K562 (cell line): ENCODE results near the gene AFAP1. TPM values are rescaled to one million over a fixed set of nuclear protein-coding genes. Genes with fewer than 3 reads are reported as not detected.

ENCODE experiments used
- ATAC-seq: fragments of 200-7000 bp; cut with Tn5 transposase; 3 replicates; pipeline ENCODE4 v1.9.1; 2020; ENCODE audit warnings: moderate library complexity
- BruUV-seq: library from RNA; stranded (reverse); fragments of 400-500 nt; replicated peaks from 2 replicates; lab custom pipeline; 2021; lab: Mats Ljungman, UMichigan
- CTCF ChIA-PET: fragments of 300-600 bp; formaldehyde crosslinking; extraction: SDS; loops from one replicate; lab custom pipeline; 2021; ENCODE audit warnings: low intra/inter-chr PET ratio; lab: Yijun Ruan, JAX
- POLR2A ChIA-PET: fragments of 300-600, 350-650 bp; sonication (Branson Sonifier 250); formaldehyde crosslinking; extraction: SDS; loops from one replicate; lab custom pipeline; 2021; ENCODE audit warnings: antibody characterized with exemption, inconsistent platforms; lab: Yijun Ruan, JAX
- DNase-seq, 4 experiments: peaks; one replicate each; pipeline versions ENCODE4 v3.0.0 to v3.0.0-alpha.2; 2011 to 2018; ENCODE audit warnings: low spot score in 3 of 4, mixed read lengths in 3 of 4; ENCODE audit errors: extremely low read depth in 1 of 4
- FAIRE-seq: peaks from 2 replicates; lab custom pipeline; 2011; peaks lifted over from hg19 to GRCh38; lab: Jason Lieb, UNC
- H2AFZ ChIP-seq: 2 replicates; pipeline ENCODE4 v1.6.0; 2011; ENCODE audit warnings: low read depth, low read length, control low read depth, inconsistent platforms
- H3K27ac ChIP-seq: fragments of 200-600 bp; 3 replicates; pipeline ENCODE4 v1.8.0; 2011; ENCODE audit warnings: low read depth, mild to moderate bottlenecking, control low read depth, inconsistent platforms, low read length, moderate library complexity, mixed read lengths; ENCODE audit errors: extremely low read depth
- H3K27me3 ChIP-seq, 2 experiments: fragments of 300-600 bp in 1 of 2; 2 replicates in 1 of 2; 3 replicates in 1 of 2; pipeline versions ENCODE4 v1.6.0 to v1.8.0; 2011; ENCODE audit warnings: inconsistent platforms in 2 of 2, low read length in 2 of 2, mild to moderate bottlenecking in 1 of 2, mixed read lengths in 1 of 2, moderate library complexity in 1 of 2; ENCODE audit not compliant: control insufficient read depth in 2 of 2, insufficient read depth in 2 of 2
- H3K36me3 ChIP-seq: fragments of 300-600 bp; 3 replicates; pipeline ENCODE4 v1.8.0; 2011; ENCODE audit warnings: mild to moderate bottlenecking, low read length, inconsistent platforms; ENCODE audit not compliant: control insufficient read depth, insufficient read depth
- H3K4me1 ChIP-seq, 2 experiments: fragments of 200-600 bp in 1 of 2; replicated peaks in 1 of 2; 2 replicates in 1 of 2; 3 replicates in 1 of 2; pipeline versions ENCODE4 v1.5.1 to v1.8.0; 2011; ENCODE audit warnings: inconsistent platforms in 2 of 2, low read length in 2 of 2, mild to moderate bottlenecking in 1 of 2, mixed read lengths in 1 of 2, moderate library complexity in 1 of 2; ENCODE audit not compliant: control insufficient read depth in 2 of 2, insufficient read depth in 2 of 2
- H3K4me2 ChIP-seq: 2 replicates; pipeline ENCODE4 v1.6.1; 2011; ENCODE audit warnings: low read length, control low read depth, inconsistent platforms, mixed read lengths; ENCODE audit not compliant: insufficient read depth
- H3K4me3 ChIP-seq: fragments of 200-600 bp; sonication (generic), shearing (Covaris generic); 2 replicates; pipeline ENCODE4 v1.5.1; 2016; ENCODE audit warnings: control low read depth, inconsistent platforms
- H3K79me2 ChIP-seq: fragments of 200-600 bp; 3 replicates; pipeline ENCODE4 v1.8.0; 2011; ENCODE audit warnings: low read length, inconsistent platforms; ENCODE audit not compliant: control insufficient read depth, insufficient read depth
- H3K9ac ChIP-seq, 2 experiments: 2 replicates each; pipeline versions ENCODE4 v1.6.0 to v1.6.1; 2011; ENCODE audit warnings: low read depth in 2 of 2, low read length in 2 of 2, control low read depth in 1 of 2, inconsistent platforms in 1 of 2, mild to moderate bottlenecking in 1 of 2, mixed read lengths in 1 of 2; ENCODE audit not compliant: insufficient read depth in 1 of 2
- H3K9me1 ChIP-seq: one replicate; pipeline ENCODE4 v1.6.0; 2011; ENCODE audit warnings: inconsistent platforms, mild to moderate bottlenecking, low read length, moderate library complexity; ENCODE audit not compliant: control insufficient read depth, insufficient read depth
- H3K9me3 ChIP-seq: replicated peaks from 2 replicates; pipeline ENCODE4 v1.5.1; 2011; ENCODE audit warnings: low read depth, low read length, inconsistent platforms; ENCODE audit not compliant: control insufficient read depth, insufficient read depth
- H4K20me1 ChIP-seq: replicated peaks from 2 replicates; pipeline ENCODE4 v1.6.1; 2011; ENCODE audit warnings: low read length, inconsistent platforms, mixed read lengths; ENCODE audit not compliant: control insufficient read depth, insufficient read depth
- CEBPB ChIP-seq: fragments of 450-650 bp; IDR thresholded peaks from 2 replicates; pipeline ENCODE4 v1.6.1; 2016; ENCODE audit warnings: missing genetic modification characterization, missing compliant biosample characterization
- CHD2 ChIP-seq: IDR thresholded peaks from 2 replicates; pipeline ENCODE4 v1.6.1; 2011; ENCODE audit warnings: low read depth, low read length
- ERF ChIP-seq: fragments of 450-650 bp; formaldehyde crosslinking; IDR thresholded peaks from 2 replicates; pipeline ENCODE4 v1.4.0; 2020; ENCODE audit warnings: mild to moderate bottlenecking, mixed read lengths
- GABPB2 ChIP-seq: fragments of 250-450 bp; sonication (Bioruptor Pico); conservative IDR thresholded peaks from 2 replicates; pipeline ENCODE4 v1.5.1; 2021; ENCODE audit warnings: mild to moderate bottlenecking
- NELFE ChIP-seq: IDR thresholded peaks from 2 replicates; pipeline ENCODE4 v1.6.1; 2011; ENCODE audit warnings: mild to moderate bottlenecking; ENCODE audit not compliant: insufficient read depth, insufficient read length
- NFIX ChIP-seq: fragments of 250-450 bp; sonication (Bioruptor Pico); IDR thresholded peaks from 2 replicates; pipeline ENCODE4 v1.4.0; 2020; ENCODE audit warnings: low read depth, mild to moderate bottlenecking, moderate library complexity
- PCBP1 ChIP-seq: fragments of 200-400 bp; formaldehyde crosslinking; IDR thresholded peaks from 2 replicates; pipeline ENCODE4 v1.6.1; 2018; ENCODE audit warnings: mild to moderate bottlenecking, low read depth, low read length; ENCODE audit not compliant: poor library complexity, severe bottlenecking
- POLR2G ChIP-seq: fragments of 200-400 bp; formaldehyde crosslinking; IDR thresholded peaks from 2 replicates; pipeline ENCODE4 v1.6.1; 2017; ENCODE audit warnings: low read depth, mild to moderate bottlenecking, antibody characterized with exemption, low read length, moderate library complexity
- RAD21 ChIP-seq, 2 experiments: fragments of 250-450 bp in 1 of 2; fragments of 450-650 bp in 1 of 2; sonication (Bioruptor Pico) in 1 of 2; formaldehyde crosslinking in 1 of 2; IDR thresholded peaks in 1 of 2; conservative IDR thresholded peaks in 1 of 2; 2 replicates each; pipeline versions ENCODE4 v1.4.0 to v1.8.0; 2020 to 2022; ENCODE audit warnings: mild to moderate bottlenecking in 2 of 2, moderate library complexity in 1 of 2
- RB1 ChIP-seq: fragments of 450-650 bp; IDR thresholded peaks from 2 replicates; pipeline ENCODE4 v1.6.1; 2017; ENCODE audit warnings: low read depth, mild to moderate bottlenecking
- SIX5 ChIP-seq, 2 experiments: IDR thresholded peaks; 2 replicates each; pipeline ENCODE4 v1.6.1; 2011; ENCODE audit warnings: low read length in 2 of 2, borderline replicate concordance in 1 of 2, low read depth in 1 of 2, mild to moderate bottlenecking in 1 of 2, moderate library complexity in 1 of 2; ENCODE audit not compliant: insufficient read depth in 1 of 2
- TAF1 ChIP-seq: IDR thresholded peaks from 2 replicates; pipeline ENCODE4 v1.6.1; 2011; ENCODE audit warnings: mild to moderate bottlenecking, low read length, moderate library complexity; ENCODE audit not compliant: insufficient read depth, control insufficient read depth, severe bottlenecking; ENCODE audit errors: extremely low read depth
- ZBTB7A ChIP-seq: IDR thresholded peaks from 2 replicates; pipeline ENCODE4 v1.6.1; 2011; ENCODE audit warnings: low read depth, mild to moderate bottlenecking, low read length, moderate library complexity, borderline replicate concordance; ENCODE audit not compliant: control insufficient read depth
- ZNF165 ChIP-seq: fragments of 250-450 bp; sonication (Bioruptor Pico); IDR thresholded peaks from 2 replicates; pipeline ENCODE4 v1.4.0; 2020; ENCODE audit warnings: borderline replicate concordance
- ZNF79 ChIP-seq: fragments of 250-450 bp; sonication (Bioruptor Pico); IDR thresholded peaks from 2 replicates; pipeline ENCODE4 v1.4.0; 2020; ENCODE audit warnings: low read depth, mild to moderate bottlenecking, moderate library complexity
- WGBS: fragments of 100-300 bp; shearing (Covaris generic); methylation state at CpG from one replicate; pipeline ENCODE4 v1.1.6; 2016; ENCODE audit warnings: low coverage, mixed read lengths; ENCODE audit not compliant: insufficient coverage; ENCODE audit errors: missing lambda C conversion rate; 5-methylcytosine and 5-hydroxymethylcytosine counted together
- in situ Hi-C: fragments of 300-500 bp; cut with MboI; formaldehyde crosslinking; loops from 4 replicates; pipeline ENCODE4 v1.15.0; 2018; ENCODE audit warnings: inconsistent platforms, mixed read lengths
- intact Hi-C: fragments of 100-400 bp; cut with micrococcal nuclease; formaldehyde crosslinking; loops from 2 replicates; pipeline ENCODE4 v1.14.2; 2022
- polyA plus RNA-seq, 8 experiments: library from polyadenylated mRNA; depleted of rRNA in 4 of 8; stranded (reverse) in 5 of 8; unstranded in 3 of 8; fragments of >200 nt; fragmentation: Nextera tagmentation in 2 of 8; fragmentation: Illumina TruSeq in 1 of 8; extraction: Ambion mirVana in 2 of 8; extraction: Trizol in 1 of 8; gene quantifications; 2 replicates each; pipeline versions ENCODE4 v1.2.1 to v1.2.3, GENCODE V29; 2011 to 2014; ENCODE audit warnings: inconsistent platforms in 1 of 8, missing spikeins in 1 of 8
- total RNA-seq, 7 experiments: library from RNA; depleted of rRNA in 6 of 7; stranded (reverse); fragments of >200 nt in 6 of 7; fragmentation: Illumina TruSeq in 2 of 7; extraction: Trizol in 2 of 7; gene quantifications; 2 replicates each; pipeline versions ENCODE4 v1.2.1 to v1.2.3, GENCODE V29; 2011 to 2021; ENCODE audit warnings: low replicate concordance in 1 of 7
- TF ChIP-seq, protein P1 (sequence below), 3 experiments: IDR thresholded peaks in 2 of 3; conservative IDR thresholded peaks in 1 of 3; 2 replicates each; pipeline ENCODE4 v1.5.1; 2011 to 2012; ENCODE audit warnings: low read length in 3 of 3, mild to moderate bottlenecking in 3 of 3, control low read depth in 2 of 3, improper control_type of control experiment in 1 of 3, inconsistent platforms in 1 of 3, low read depth in 1 of 3, mixed read lengths in 1 of 3, moderate library complexity in 1 of 3; ENCODE audit not compliant: insufficient read depth in 2 of 3
- TF ChIP-seq, protein P2 (sequence below): fragments of 250-450 bp; sonication (Bioruptor Pico); IDR thresholded peaks from 2 replicates; pipeline ENCODE4 v1.5.0; 2021

AFAP1 gene
- total and polyA plus RNA-seq, 9 of the 15 experiments (the other 6 are each of a cell fraction or from before 2014, with no cell fraction given) = 0.07 to 0.42 (median 0.12) TPM; not detected in 1

DNA sequence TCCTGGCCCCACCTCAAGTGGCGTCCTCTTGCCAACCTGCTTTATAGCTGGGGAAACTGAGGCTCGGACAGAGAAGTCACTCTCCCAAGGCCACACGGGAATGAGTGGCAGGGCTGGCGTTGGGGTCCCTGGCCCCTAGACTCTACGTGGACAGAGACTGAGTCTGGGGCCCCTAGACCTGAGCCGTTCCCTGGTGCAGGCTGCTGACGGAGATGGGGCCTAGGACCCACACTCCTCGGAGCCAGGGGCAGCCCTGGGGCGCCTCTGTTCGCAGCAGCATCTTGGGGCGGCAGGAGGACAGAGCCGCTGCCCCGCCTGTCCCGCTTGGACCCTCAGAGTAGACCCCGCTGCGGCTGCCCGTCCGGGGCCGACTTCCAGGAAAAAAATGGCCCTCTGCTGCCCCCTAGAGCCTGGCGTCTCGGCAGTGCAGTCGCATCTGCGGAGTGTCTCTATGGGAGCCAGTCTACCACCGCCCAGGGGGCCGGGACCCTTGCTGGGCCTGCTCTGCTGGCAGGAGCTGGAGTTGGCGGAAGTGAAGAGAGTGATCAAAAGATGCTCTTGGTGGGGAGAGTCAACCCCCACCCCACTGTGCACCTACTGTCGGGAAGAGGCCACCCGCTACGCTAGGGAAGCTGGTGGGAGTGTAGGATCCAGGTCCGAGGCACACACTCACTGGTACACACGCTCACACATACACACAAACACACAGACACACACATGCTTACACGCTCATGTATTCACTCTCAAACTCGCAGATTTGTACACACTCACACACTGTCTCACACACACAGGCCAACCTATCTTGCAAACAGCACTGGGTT lies 220.1 kb downstream of the AFAP1 start (continued):
- TF ChIP-seq, protein P1, sequence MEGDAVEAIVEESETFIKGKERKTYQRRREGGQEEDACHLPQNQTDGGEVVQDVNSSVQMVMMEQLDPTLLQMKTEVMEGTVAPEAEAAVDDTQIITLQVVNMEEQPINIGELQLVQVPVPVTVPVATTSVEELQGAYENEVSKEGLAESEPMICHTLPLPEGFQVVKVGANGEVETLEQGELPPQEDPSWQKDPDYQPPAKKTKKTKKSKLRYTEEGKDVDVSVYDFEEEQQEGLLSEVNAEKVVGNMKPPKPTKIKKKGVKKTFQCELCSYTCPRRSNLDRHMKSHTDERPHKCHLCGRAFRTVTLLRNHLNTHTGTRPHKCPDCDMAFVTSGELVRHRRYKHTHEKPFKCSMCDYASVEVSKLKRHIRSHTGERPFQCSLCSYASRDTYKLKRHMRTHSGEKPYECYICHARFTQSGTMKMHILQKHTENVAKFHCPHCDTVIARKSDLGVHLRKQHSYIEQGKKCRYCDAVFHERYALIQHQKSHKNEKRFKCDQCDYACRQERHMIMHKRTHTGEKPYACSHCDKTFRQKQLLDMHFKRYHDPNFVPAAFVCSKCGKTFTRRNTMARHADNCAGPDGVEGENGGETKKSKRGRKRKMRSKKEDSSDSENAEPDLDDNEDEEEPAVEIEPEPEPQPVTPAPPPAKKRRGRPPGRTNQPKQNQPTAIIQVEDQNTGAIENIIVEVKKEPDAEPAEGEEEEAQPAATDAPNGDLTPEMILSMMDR (IDR thresholded peaks at IDR 0.05 in 2 of 3, conservative IDR thresholded peaks at IDR 0.05 in 1 of 3; ENCODE audit: insufficient read depth in 2 of 3, low read depth in 1 of 3, low read length in 3 of 3) = peak; percentile 69 to 76 (median 74)
- peak; percentile 33 to 68 for TF ChIP-seq RAD21 (CRISPR knock-in tag; conservative IDR thresholded peaks at IDR 0.05 in 1 of 2, IDR thresholded peaks at IDR 0.05 in 1 of 2)
- TF ChIP-seq ZBTB7A = peak; percentile 37; the same call in 1 of the 2 replicates
- TF ChIP-seq ZNF165 (CRISPR knock-in tag) = no peak

DNA sequence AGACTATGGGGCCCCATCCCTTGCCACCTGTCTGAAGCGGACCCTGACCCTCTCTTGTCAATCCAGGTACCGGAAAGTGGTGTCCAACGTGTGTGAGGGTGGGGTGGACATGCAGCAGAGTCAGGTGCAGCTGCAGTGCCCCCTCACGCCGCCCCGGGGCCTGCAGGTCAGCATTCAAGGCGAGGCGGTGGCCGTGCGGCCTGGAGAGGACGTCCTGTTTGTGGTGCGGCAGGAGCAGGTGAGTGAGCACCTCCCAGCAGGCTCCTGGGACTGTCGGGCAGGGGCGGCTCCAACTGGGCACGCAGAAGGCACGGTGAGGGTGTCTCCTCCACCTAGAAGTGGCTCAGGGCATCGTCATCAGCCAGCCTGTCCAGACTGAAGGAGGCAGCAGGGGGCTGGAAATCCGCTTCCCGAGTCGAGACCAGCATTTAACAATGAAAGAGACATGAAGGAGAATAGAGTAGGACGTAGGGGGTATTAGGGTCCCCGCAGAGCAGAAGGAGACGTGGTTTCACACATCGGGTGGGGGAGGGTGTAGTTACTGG lies 221.6 kb downstream of the AFAP1 start:
- no peak for FAIRE-seq
- CTCF ChIA-PET = no interaction called here
- no peak for ATAC-seq
- TF ChIP-seq RB1 = no peak
- TF ChIP-seq ZNF79 (CRISPR knock-in tag) = no peak
- TF ChIP-seq POLR2G = no peak
- no peak for TF ChIP-seq GABPB2 (CRISPR knock-in tag)
- TF ChIP-seq PCBP1 = no peak
- no peak for TF ChIP-seq NFIX (CRISPR knock-in tag)
- no peak for TF ChIP-seq ERF (CRISPR knock-in tag)
- TF ChIP-seq CEBPB = no peak
- TF ChIP-seq CHD2 = no peak
- TF ChIP-seq, protein P2, sequence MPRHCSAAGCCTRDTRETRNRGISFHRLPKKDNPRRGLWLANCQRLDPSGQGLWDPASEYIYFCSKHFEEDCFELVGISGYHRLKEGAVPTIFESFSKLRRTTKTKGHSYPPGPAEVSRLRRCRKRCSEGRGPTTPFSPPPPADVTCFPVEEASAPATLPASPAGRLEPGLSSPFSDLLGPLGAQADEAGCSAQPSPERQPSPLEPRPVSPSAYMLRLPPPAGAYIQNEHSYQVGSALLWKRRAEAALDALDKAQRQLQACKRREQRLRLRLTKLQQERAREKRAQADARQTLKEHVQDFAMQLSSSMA = no peak
- no peak for TF ChIP-seq TAF1
- TF ChIP-seq NELFE = no peak
- TF ChIP-seq SIX5 (IDR thresholded peaks at IDR 0.05; ENCODE audit: borderline replicate concordance in 1 of 2, insufficient read depth in 1 of 2, low read depth in 1 of 2, low read length in 2 of 2) = no peak

More for the DNA sequence above, 221.6 kb downstream of the AFAP1 start:
- H4K20me1 ChIP-seq = peaks cover 7% of the 10 kb centered on the region; the same call in 1 of the 2 replicates
- no peaks in the 10 kb centered on the region for H3K36me3 ChIP-seq
- 2% methylated on average over 21 of the region's 24 CpGs for WGBS
- BruUV-seq = no TSS peak
- no peak overlapping the region for H3K4me3 ChIP-seq
- no peaks in the 10 kb centered on the region for H3K79me2 ChIP-seq
- no peak overlapping the region for H3K9ac ChIP-seq
- DNase-seq = no peak
- no peak overlapping the region for H3K4me2 ChIP-seq
- H3K9me3 ChIP-seq = no peaks in the 10 kb centered on the region
- H3K27me3 ChIP-seq = peaks cover 18 to 51% of the 10 kb centered on the region in 2 experiments
- in situ Hi-C loops = no loop called here
- no peak overlapping the region for H2AFZ ChIP-seq
- intact Hi-C loops = loop anchor here (5.0 kb wide), 1 partner anchor 521 kb away; no protein-coding TSS in a partner anchor
- H3K27ac ChIP-seq = no peak overlapping the region
- peaks cover 2% of the 10 kb centered on the region for H3K9me1 ChIP-seq
- POLR2A ChIA-PET = no interaction called here
- peaks cover 0 to 9% of the 10 kb centered on the region in 2 experiments; a peak in 1 of 5 replicates for H3K4me1 ChIP-seq
